Liver (tissue), 9 donors: Measurements from ENCODE around the gene SHANK2. TPM values are rescaled to one million over a fixed set of nuclear protein-coding genes. Genes with fewer than 3 reads are reported as not detected.

Experiments
- DNase-seq: peaks from one replicate; pipeline ENCODE4 v3.0.0-alpha.2; 2017; ENCODE audit warnings: low spot score
- H3K27ac ChIP-seq, 2 donors: one replicate each; pipeline ENCODE4 v1.7.0; 2013; ENCODE audit warnings: inconsistent platforms in 2 of 2, low read length in 2 of 2, control low read depth in 1 of 2, low read depth in 1 of 2, mild to moderate bottlenecking in 1 of 2
- H3K27me3 ChIP-seq, 4 donors: one replicate each; pipeline versions ENCODE4 v1.6.1 to v1.7.0; 2013; ENCODE audit warnings: low read length in 3 of 4, inconsistent platforms in 1 of 4, mild to moderate bottlenecking in 1 of 4, moderate library complexity in 1 of 4; ENCODE audit not compliant: control insufficient read depth in 4 of 4, insufficient read depth in 4 of 4
- H3K36me3 ChIP-seq, 4 donors: one replicate each; pipeline versions ENCODE4 v1.6.1 to v1.7.0; 2013; ENCODE audit warnings: low read length in 3 of 4, mild to moderate bottlenecking in 3 of 4, low read depth in 1 of 4, moderate library complexity in 1 of 4; ENCODE audit not compliant: control insufficient read depth in 4 of 4, insufficient read depth in 3 of 4
- H3K4me1 ChIP-seq, 4 donors: one replicate each; pipeline versions ENCODE4 v1.6.1 to v1.7.0; 2013; ENCODE audit warnings: low read length in 3 of 4, mild to moderate bottlenecking in 3 of 4, moderate library complexity in 1 of 4; ENCODE audit not compliant: control insufficient read depth in 4 of 4, insufficient read depth in 4 of 4
- H3K4me3 ChIP-seq, 3 donors: one replicate each; pipeline versions ENCODE4 v1.6.1 to v1.7.0; 2013; ENCODE audit warnings: low read length in 3 of 3, control low read depth in 1 of 3, low read depth in 1 of 3, mild to moderate bottlenecking in 1 of 3
- H3K9ac ChIP-seq, 2 donors: one replicate each; pipeline ENCODE4 v1.7.0; 2013; ENCODE audit warnings: low read length in 2 of 2, mild to moderate bottlenecking in 2 of 2, moderate library complexity in 2 of 2, control low read depth in 1 of 2, low read depth in 1 of 2
- H3K9me3 ChIP-seq, 4 donors: one replicate each; pipeline versions ENCODE4 v1.6.1 to v1.7.0; 2013; ENCODE audit warnings: low read length in 3 of 4; ENCODE audit not compliant: control insufficient read depth in 4 of 4
- ATF3 ChIP-seq: IDR thresholded peaks from 2 replicates; pipeline ENCODE4 v1.6.1; 2016; ENCODE audit warnings: antibody characterized with exemption
- CTCF ChIP-seq: fragments of 150-350 bp; IDR thresholded peaks from 2 replicates; pipeline ENCODE4 v1.5.1; 2017; ENCODE audit warnings: improper control_type of control experiment, low read depth, low read length; ENCODE audit not compliant: missing input control
- FOXA1 ChIP-seq: IDR thresholded peaks from 2 replicates; pipeline ENCODE4 v1.6.1; 2016; ENCODE audit warnings: antibody characterized with exemption
- FOXA2 ChIP-seq: IDR thresholded peaks from 2 replicates; pipeline ENCODE4 v1.6.1; 2016; ENCODE audit warnings: antibody characterized with exemption
- GABPA ChIP-seq, 2 donors: IDR thresholded peaks in 1 of 2; conservative IDR thresholded peaks in 1 of 2; 2 replicates each; pipeline ENCODE4 v1.6.1; 2016; ENCODE audit warnings: antibody characterized with exemption in 2 of 2, mild to moderate bottlenecking in 1 of 2, moderate library complexity in 1 of 2
- HNF4A ChIP-seq, 2 donors: conservative IDR thresholded peaks; 2 replicates each; pipeline ENCODE4 v1.6.1; 2016; ENCODE audit warnings: antibody characterized with exemption in 2 of 2, mild to moderate bottlenecking in 2 of 2
- HNF4G ChIP-seq: IDR thresholded peaks from 2 replicates; pipeline ENCODE4 v1.6.1; 2016; ENCODE audit warnings: antibody characterized with exemption
- JUND ChIP-seq, 2 donors: IDR thresholded peaks; 2 replicates each; pipeline ENCODE4 v1.6.1; 2016; ENCODE audit warnings: antibody characterized with exemption in 2 of 2
- MAX ChIP-seq: IDR thresholded peaks from 2 replicates; pipeline ENCODE4 v1.6.1; 2016; ENCODE audit warnings: antibody characterized with exemption
- NR2F2 ChIP-seq: IDR thresholded peaks from 2 replicates; pipeline ENCODE4 v1.6.1; 2016; ENCODE audit warnings: antibody characterized with exemption
- RAD21 ChIP-seq, 2 donors: IDR thresholded peaks; 2 replicates each; pipeline ENCODE4 v1.6.1; 2016; ENCODE audit warnings: antibody characterized with exemption in 2 of 2, mild to moderate bottlenecking in 2 of 2
- REST ChIP-seq: IDR thresholded peaks from 2 replicates; pipeline ENCODE4 v1.6.1; 2016; ENCODE audit warnings: antibody characterized with exemption, mild to moderate bottlenecking
- SP1 ChIP-seq: IDR thresholded peaks from 2 replicates; pipeline ENCODE4 v1.6.1; 2018; ENCODE audit warnings: antibody characterized with exemption, mild to moderate bottlenecking
- YY1 ChIP-seq: IDR thresholded peaks from 2 replicates; pipeline ENCODE4 v1.6.1; 2016; ENCODE audit warnings: antibody characterized with exemption, mild to moderate bottlenecking
- ZBTB33 ChIP-seq: IDR thresholded peaks from 2 replicates; pipeline ENCODE4 v1.6.1; 2016; ENCODE audit warnings: antibody characterized with exemption
- WGBS: extraction: QIAGEN DNeasy Blood & Tissue Kit; methylation state at CpG from one replicate; pipeline ENCODE4 v1.1.7; 2013; 5-methylcytosine and 5-hydroxymethylcytosine counted together
- polyA plus RNA-seq, 2 donors: library from polyadenylated mRNA; stranded (reverse) in 1 of 2; unstranded in 1 of 2; fragments of 200-250 nt in 1 of 2; fragments of >200 nt in 1 of 2; fragmentation: Nextera tagmentation in 1 of 2; extraction: Ambion mirVana in 1 of 2; gene quantifications; one replicate each; pipeline versions ENCODE4 v1.2.1 to v1.2.3, GENCODE V29; 2013 to 2015
- total RNA-seq, 2 donors: library from RNA; depleted of rRNA; stranded (reverse); fragments of >200 nt; gene quantifications; one replicate each; pipeline ENCODE4 v1.2.3, GENCODE V29; 2014
- donor health status: healthy.
- donor health status: healthy.
- donor health status: healthy.
- donor health status: healthy.
- donor health status: healthy.

SHANK2 gene
- total and polyA plus RNA-seq, 4 donors: 5.4 to 36.4 (median 12.4) TPM

- Histone ChIP-seq H3K27ac (no peak overlapping the region), H3K36me3 (no peaks in the 10 kb centered on the region), H3K27me3 (no peaks in the 10 kb centered on the region), H3K9me3 (no peaks in the 10 kb centered on the region), H3K4me1 (peaks cover 2 to 11% (median 7%) of the 10 kb centered on the region in 4 donors), H3K4me3 (no peak overlapping the region), H3K9ac (no peak overlapping the region)
- TF ChIP-seq YY1: no peak
- no peak for TF ChIP-seq SP1
- no peak for TF ChIP-seq HNF4A (conservative IDR thresholded peaks at IDR 0.05)
- no peak for TF ChIP-seq FOXA2
- no peak for TF ChIP-seq ZBTB33
- TF ChIP-seq FOXA1: no peak
- no peak for TF ChIP-seq RAD21 (IDR thresholded peaks at IDR 0.05)
- TF ChIP-seq HNF4G: no peak
- TF ChIP-seq JUND (IDR thresholded peaks at IDR 0.05): no peak
- no peak for TF ChIP-seq GABPA (IDR thresholded peaks at IDR 0.05 in 1 of 2, conservative IDR thresholded peaks at IDR 0.05 in 1 of 2)
- TF ChIP-seq NR2F2: no peak
- no peak for TF ChIP-seq ATF3
- no peak for TF ChIP-seq REST
- no peak for TF ChIP-seq CTCF
- no peak for TF ChIP-seq MAX
- no peak for DNase-seq
- 69% methylated on average over 22 of the region's 22 CpGs for WGBS
These were observed 13.9 kb upstream of the SHANK2 start for GRCh38 chr11:71266114-71266833.
